OCI-LY1 (cell line): ENCODE measurements around the gene NMB.

Experiments
- EZH2 ChIP-seq: fragments of 200-600 bp; sonication (generic), shearing (Covaris generic); IDR thresholded peaks from 2 replicates; pipeline ENCODE4 v1.8.0; 2017; ENCODE audit warnings: borderline replicate concordance, mixed run types, mild to moderate bottlenecking, antibody characterized with exemption, low read length, moderate library complexity, mixed read lengths
- TF ChIP-seq, protein P1 (sequence below): fragments of 200-600 bp; sonication (generic), shearing (Covaris generic); IDR thresholded peaks from 2 replicates; pipeline ENCODE4 v1.5.1; 2017; ENCODE audit warnings: mild to moderate bottlenecking, antibody characterized with exemption, low read length, moderate library complexity, mixed read lengths

DNA sequence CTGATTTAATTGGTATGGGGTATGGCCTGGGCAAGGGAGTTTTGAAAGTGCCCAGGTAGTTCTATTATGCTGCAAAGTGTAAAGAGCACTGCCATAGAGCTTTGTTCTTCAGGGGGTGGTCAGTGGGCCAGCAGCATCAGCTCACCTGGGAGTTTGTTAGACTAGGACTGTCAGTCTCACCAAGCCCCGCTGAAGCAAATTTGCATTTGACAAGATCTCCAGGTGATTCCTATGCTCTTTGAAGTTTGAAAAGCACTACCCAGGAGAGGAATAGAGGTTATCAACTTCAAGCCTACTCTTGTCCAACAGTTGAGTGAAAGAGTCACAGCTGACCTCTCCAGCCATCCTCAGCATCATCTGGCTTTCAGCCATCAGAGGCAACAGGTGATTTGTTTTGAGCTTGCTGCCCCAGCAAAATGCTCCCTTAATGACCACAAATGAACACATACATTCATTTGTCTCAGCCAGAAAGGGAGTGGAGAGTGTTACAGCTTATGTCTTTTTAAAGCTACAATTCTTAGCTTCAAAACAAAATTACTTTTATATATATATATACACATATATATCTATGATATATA lies 49.2 kb downstream of the NMB start:
- TF ChIP-seq EZH2, result no peak
- TF ChIP-seq, protein P1, sequence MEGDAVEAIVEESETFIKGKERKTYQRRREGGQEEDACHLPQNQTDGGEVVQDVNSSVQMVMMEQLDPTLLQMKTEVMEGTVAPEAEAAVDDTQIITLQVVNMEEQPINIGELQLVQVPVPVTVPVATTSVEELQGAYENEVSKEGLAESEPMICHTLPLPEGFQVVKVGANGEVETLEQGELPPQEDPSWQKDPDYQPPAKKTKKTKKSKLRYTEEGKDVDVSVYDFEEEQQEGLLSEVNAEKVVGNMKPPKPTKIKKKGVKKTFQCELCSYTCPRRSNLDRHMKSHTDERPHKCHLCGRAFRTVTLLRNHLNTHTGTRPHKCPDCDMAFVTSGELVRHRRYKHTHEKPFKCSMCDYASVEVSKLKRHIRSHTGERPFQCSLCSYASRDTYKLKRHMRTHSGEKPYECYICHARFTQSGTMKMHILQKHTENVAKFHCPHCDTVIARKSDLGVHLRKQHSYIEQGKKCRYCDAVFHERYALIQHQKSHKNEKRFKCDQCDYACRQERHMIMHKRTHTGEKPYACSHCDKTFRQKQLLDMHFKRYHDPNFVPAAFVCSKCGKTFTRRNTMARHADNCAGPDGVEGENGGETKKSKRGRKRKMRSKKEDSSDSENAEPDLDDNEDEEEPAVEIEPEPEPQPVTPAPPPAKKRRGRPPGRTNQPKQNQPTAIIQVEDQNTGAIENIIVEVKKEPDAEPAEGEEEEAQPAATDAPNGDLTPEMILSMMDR, result no peak
